HG03521 (cell line): ENCODE measurements around the gene UCKL1.
"Not testable (repeated sequence)": the region's sequence is repeated elsewhere in the genome, so short reads cannot be mapped to it uniquely, and the experiment has no call there.

Source experiments
- ATAC-seq: cut with Tn5 transposase; IDR thresholded peaks from one replicate; pipeline ENCODE4 v1.9.1; 2021; ENCODE audit warnings: mild to moderate bottlenecking, moderate library complexity; ENCODE audit not compliant: unreplicated experiment

Gene UCKL1

GRCh38 chr20:63944078-63944941 is 11.9 kb downstream of the UCKL1 start:
- ATAC-seq: no peak

- ATAC-seq: no peak
These were observed 12.5 kb downstream of the UCKL1 start for GRCh38 chr20:63943808-63944077.

GRCh38 chr20:63942969-63943807 is 13.0 kb downstream of the UCKL1 start:
- no peak for ATAC-seq

- ATAC-seq: no peak
These were observed 13.8 kb downstream of the UCKL1 start for GRCh38 chr20:63942250-63942951.

- ATAC-seq: no peak
These were observed 14.7 kb downstream of the UCKL1 start for GRCh38 chr20:63941282-63942081.

GRCh38 chr20:63940472-63941266 is 15.5 kb downstream of the UCKL1 start:
- no peak for ATAC-seq

- ATAC-seq: no peak
These were observed 16.1 kb downstream of the UCKL1 start for GRCh38 chr20:63940071-63940471.

GRCh38 chr20:63939061-63939935 is 16.9 kb downstream of the UCKL1 start:
- ATAC-seq: no peak

GRCh38 chr20:63937596-63937995 is 18.6 kb downstream of the UCKL1 start:
- ATAC-seq: no peak

- ATAC-seq: no peak
These were observed 20.8 kb downstream of the UCKL1 start for GRCh38 chr20:63935447-63935846.

- no peak for ATAC-seq
These were observed 21.7 kb downstream of the UCKL1 start for GRCh38 chr20:63934271-63935068.

GRCh38 chr20:63933646-63934045 is 22.6 kb downstream of the UCKL1 start:
- no peak for ATAC-seq

GRCh38 chr20:63932606-63933160 is 23.5 kb downstream of the UCKL1 start:
- ATAC-seq: no peak

- ATAC-seq: no peak
These were observed 24.5 kb downstream of the UCKL1 start for GRCh38 chr20:63931735-63932134.

- no peak for ATAC-seq
These were observed 25.2 kb downstream of the UCKL1 start for GRCh38 chr20:63930971-63931553.

GRCh38 chr20:63929473-63929883 is 26.7 kb downstream of the UCKL1 start:
- not testable (repeated sequence) for ATAC-seq

GRCh38 chr20:63929071-63929470 is 27.1 kb downstream of the UCKL1 start:
- no peak for ATAC-seq
